GM19438 (cell line): ENCODE results near the gene PXDN.

Source experiments
- ATAC-seq: cut with Tn5 transposase; IDR thresholded peaks from one replicate; pipeline ENCODE4 v1.9.1; 2021; ENCODE audit warnings: low read depth; ENCODE audit not compliant: unreplicated experiment

PXDN gene

DNA sequence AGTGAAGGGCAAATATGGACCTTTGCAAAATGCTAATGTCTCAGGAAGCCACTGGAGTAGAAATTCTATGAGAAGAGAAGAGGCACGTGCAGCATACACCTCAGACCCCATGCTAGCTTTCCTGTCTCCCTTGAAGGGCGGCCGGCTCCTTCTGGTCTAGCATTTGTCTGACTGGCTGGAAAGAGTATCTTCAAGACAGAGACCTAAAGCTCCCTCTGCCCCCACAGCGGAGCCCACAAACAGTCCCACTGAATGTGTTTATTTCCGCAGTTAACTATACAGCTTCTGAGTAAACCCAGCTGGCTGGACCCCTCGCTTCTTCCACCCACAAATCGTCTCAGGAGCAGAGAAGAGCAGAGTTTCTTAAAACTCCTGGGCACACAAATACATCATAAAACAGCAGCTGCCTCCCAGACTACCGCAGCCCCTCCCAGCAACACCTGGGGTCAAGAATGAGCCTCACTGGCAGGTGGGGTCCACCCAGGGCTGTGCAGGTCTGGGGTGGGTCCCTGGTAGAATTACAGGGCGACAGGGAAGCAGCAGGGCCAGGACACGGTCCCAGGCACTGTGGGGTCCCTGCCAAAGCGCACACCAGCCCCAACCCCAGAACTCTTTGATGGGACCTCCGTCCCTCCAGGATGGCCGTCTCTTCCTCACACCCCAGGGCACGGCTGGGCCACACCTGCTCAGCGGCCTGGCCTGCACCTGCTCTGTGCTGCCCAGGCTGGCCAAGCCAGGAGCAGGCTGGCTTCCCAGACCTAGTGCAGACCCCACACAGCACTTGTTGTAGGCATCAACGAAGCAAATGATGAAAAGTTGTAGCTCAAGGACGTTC lies 103.8 kb downstream of the PXDN start:
- no peak for ATAC-seq

DNA sequence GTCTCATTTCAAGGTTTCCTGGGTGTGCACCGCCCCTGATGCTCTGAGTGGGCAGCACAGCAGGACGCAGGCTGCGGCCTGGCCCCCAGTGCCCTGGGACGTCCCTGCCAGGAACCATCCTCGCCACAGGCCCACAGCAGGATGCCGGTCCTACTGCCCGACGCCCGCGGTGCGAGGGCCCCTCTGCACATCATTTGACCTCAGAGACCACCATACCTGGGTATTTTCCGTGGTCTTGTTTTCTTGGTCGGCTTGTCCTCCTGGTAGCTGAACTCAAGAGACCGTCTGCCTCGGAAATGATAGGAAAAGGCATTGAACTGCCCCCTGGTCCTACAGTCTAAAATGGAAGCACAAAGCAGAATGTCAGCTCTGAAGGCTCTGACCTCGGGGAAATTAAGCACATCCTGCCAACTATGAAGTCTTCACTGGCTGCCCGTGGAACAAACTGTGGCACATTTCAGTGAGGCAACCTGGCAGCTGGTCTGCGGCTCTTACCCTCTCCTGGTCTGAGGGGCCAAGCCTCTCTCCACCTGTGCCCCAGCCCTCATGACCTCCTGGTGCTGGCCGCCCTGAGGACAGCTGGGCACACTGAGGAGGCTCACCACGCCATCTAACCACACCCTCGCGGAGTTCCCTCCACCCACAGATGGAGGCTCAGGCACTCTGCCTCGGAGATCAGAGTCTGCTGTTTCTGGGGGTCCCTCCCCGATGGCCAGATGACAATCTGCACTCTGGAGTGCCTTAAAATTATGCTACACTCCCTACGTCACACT lies 105.0 kb downstream of the PXDN start:
- ATAC-seq: no peak

DNA sequence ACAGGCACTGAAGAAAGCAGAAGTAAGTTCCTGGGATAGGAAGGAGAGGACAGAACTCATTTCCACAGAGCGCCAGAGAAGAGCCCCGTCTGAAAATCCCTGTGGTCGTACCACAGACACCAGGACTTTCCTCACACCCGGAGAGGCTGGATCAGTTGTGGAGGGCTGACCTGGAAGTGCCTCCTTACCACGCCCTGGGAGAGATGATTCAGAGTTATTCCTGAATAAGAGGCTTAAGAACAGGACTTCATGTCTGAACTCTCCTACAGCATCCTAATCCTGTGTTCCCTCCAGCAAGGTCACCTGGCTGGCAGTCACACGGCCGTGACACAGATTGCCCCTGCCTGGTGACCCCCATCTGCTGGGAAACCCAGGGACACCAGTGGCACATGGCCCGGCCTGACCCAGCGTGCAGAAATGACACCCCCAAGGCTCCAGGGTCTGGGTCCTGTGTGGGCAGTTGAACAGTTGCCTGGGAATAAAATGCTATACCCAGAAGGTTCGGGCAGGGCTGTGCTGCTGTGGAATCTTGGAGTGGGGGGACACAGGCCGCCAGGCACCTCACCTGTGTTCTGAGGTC lies 105.9 kb downstream of the PXDN start:
- no peak for ATAC-seq

DNA sequence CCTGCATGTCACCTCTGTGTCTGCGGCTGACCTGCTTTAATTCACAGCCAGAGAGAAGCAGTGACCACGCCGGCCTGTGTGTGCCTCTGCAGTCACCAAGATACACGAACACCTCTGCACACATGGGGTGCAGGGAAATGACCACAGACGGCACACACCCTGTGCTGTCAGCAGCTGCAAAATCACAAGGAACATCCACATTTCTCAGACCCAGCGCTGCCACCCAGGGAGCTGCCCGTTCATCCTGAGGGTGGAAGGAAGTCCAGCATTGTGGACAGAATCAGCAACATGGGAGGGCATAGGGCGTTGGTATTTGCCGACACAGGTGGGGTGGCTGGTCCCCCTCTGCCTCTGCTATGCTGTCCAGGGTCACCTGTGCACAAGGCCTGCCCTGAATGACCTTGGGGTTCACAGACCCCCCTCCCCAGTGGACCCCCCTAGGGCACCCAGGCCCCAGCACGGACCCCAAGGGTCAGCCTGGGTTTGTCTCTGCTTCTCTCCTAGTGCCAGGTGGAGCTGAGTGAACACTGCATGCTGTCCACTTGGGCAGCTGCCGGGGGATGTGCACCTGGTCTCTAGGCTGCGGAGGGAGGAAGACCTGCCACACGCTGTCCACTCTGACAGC lies 107.4 kb downstream of the PXDN start:
- no peak for ATAC-seq

DNA sequence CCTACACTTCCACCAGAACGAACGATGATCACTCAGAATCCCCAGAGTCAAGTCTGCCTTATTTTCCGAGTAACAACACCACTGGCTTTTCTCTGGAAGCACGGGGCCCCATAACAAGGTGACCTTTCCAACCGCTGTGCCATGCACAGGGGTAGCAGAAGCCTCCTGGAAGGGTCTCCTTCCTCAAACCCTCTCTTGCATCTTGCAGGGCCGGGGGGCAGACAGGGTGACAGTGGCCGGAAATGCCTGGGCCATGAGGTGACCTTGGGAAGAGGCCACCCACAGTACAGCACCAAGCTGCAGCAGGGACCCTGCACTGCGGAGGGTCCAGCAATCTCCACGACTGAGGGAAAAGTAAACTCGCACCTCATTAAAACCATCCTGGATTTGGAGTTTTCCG lies 108.5 kb downstream of the PXDN start:
- no peak for ATAC-seq

DNA sequence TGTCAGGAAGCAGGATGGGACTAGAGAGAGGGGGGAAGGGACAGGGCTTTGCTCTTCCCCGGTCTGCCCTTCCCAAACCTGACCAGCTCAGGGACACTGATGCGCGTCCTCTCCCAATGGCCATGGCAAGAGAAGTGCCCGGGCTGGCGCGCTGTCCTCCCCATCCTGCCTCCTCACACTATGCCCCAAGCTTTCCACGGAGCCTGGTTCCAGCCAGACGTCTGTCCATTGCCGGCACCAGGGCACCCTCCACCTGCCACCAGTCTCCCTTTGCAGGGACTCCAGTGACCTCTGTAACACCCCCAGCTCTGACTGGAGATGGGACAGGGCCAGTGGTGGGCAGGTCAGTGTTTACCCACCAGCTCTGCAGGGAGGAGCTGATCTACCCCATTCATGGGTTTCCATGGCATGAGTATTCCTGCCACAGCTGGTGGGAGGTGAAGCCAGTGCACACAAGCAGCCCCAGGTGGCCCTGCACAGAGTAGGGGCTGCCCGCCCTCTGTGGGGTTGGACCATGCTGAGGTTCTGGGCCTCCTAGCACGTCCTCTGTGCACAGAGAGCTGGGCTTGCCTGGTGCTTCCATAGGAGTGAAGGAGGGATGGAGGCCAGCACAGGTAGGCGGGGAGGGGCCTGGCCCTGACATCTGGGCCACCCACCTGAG lies 109.5 kb downstream of the PXDN start:
- ATAC-seq: no peak

DNA sequence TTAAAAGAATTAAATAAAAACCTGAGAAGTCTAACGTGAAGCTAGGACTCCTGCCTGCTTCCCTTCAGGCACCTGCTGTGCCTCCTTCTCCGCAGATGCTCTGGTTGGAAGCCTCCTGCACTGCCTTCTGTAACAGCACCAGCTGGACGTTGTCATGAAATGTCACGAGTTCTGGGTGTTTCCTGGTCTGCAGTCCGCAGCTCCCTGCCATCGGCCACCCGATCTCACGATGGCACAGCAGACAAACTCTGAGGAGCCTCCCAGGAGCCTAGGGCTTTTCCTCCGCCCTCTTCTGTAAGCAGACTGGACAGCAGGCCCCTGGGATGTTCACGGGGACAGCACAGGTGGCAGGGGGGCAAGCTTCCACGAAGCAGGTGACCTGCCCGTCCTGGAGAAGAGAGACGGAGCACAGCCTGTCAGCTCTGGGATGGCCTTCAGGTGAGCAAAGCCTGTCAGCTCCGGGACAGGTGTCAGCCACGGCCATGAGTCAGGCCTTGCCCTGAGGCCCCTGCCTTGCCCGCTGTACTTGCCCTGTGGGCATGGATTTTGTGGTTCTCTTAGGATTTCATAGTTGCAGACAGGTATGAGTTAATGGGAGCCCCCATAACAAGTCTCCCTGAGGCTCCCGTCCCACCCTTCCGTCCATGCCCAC lies 110.3 kb downstream of the PXDN start:
- ATAC-seq: no peak

DNA sequence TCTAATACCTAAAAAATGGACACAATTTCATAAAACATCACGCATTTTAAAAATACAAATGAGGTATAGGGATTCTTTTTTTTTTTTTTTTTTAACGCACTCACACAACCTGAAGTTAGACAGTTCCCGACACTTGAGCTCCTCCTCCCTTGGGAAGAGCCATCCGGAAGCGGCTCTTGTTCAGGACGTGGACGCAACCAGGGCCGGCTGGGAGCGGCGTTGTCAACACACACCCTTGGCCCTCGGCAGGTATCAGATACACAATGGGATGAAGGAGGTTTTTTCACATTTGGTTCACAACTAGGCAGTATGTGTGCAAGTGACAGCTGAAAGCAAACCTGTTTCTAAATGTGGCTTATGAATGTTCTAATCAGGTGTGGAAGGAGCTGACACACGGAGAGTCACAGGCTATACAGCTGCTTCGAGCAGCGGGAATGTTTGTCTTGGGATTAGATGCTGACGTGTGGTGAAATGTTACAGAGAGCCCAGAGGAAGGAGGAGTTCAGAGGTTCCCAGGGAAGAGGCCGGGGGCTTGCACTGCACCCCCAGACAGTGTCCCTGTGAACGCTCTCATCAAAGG lies 111.1 kb downstream of the PXDN start:
- ATAC-seq: no peak

DNA sequence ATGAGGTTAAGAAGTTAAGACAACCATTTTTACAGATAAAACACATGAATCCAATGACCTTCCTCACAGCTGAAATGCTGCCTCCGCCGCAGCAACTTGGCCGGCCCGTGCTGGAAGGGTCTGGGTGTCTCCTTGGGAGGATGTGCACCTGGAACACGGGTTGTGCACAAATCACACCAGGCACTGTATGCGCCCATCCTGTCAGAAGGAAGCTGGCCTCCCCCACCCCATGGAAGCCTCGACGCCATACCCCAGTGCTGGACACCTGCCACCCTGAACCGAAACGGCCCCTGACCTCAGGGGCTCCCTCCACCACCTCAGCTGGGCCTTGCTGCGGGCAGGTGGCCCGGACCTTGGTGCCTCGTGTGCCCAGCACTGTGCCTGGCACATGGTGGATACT lies 111.8 kb downstream of the PXDN start:
- no peak for ATAC-seq

DNA sequence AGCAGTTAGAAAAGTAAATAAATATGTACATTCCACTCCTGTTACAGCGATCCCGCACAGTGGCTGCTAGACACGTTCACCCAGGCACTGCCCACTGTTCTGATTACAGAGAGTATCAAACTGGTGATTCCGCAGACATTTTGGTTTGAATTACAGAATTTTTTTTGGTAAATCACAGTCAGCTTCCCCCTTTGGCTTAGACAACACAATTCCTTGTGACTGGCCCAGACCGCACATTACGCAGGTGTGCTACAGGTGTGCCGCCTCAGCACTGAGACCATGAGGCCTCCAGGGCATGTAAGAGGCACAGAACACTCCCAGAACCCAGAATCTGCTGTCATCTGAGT lies 112.3 kb downstream of the PXDN start:
- ATAC-seq: no peak

DNA sequence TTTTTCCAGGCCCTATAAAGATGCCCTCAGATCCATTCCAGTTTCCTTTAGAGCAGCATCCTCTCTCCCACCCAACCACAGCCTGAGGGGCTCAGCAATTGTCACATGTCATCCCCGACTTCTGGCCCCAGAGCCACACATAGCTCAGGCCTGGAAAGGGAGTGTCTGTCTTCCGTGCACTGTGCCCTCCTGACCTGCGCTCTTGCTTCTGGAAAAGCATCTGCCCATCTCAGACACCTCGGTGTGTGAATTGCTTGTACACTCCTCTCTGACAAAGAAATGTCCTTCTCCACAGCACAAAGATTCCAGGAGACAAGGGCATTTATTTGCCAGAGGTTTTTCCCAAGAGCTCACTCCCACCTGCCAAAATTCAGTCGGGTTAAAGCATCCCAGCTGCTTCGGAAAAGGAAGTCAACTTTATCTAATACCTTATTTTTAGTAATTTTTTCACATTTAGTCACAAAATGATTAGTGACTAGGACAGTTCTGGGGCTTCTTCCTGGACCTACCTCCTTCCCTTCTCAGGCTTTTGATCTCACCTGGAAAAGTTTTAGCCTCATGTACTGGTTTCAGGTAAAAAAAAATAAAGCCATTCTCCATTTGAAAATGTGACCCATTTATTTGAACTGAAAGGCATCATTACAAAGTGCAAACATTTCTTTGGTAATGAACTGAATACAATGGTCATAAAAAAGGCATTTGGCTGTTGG lies 112.9 kb downstream of the PXDN start:
- ATAC-seq: no peak

DNA sequence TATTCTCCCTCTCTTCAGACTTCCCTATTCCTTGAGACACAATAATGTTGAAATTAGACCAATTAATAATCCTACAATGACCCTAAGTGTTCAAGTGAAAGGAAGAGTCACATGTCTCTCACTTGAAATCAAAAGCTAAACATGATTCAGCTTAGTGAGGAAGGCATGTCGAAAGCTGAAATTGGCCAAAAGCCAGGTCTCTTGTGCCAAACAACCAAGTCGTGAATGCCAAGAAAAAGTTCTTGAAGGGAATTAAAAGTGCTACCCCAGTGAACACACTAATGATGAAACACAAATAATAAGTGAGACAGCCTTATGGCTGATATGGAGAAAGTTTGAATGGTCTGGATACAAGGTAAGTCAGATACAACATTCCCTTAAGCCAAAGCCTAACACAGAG lies 115.4 kb downstream of the PXDN start:
- ATAC-seq: no peak

DNA sequence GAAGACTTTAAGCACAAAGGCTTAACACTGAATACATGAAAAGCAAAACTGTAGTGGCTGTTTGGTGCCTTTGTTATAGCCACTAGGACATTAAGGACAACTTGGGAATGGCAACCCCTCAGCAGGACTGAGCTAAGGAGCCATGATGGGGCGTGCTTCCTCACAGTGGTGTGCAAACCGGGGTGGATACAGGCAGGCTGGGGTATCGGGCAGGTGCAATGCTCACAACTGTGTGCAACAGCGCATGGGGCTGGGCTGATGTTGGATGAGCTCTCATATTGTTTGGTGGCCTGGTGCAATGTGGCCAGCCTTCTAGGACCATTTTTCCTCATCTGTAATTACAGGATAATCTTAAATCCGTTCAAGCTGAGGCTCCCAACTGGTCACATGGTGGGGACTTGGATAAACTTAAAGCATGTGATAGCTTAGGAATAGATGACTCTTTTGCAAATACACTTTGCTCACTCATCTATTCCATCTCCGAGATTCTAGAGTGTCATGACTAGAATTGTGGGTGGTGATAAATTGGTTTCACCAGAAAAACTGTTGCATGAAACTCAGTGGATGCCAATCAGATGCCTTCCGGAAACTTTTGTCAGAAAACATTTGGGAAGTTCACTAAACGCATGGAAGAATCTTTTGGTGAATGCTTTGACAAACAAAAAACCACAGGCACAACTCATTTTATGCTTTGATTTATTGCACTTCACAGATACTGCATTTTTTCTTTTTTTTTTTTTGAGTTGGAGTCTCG lies 116.5 kb downstream of the PXDN start:
- no peak for ATAC-seq

DNA sequence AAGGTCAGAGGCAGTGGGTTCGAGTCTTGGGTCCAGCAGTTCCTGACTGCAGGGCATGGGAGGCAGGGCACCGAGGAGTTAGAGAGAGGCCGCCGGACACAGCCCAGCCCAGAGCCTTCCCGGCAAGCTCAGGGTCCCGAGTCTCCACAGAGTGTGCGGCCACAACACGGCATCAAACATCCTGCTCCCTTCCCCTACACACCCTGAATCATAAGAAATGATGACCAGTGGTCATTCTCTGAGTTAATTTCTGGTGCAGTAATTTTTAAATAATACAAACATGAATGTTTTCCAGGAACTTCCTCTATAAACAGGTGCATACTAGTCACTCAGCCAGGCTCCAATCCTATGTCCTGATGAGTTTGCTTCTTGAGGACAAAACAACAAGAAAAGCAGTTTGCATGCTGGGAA lies 118.0 kb downstream of the PXDN start:
- no peak for ATAC-seq

DNA sequence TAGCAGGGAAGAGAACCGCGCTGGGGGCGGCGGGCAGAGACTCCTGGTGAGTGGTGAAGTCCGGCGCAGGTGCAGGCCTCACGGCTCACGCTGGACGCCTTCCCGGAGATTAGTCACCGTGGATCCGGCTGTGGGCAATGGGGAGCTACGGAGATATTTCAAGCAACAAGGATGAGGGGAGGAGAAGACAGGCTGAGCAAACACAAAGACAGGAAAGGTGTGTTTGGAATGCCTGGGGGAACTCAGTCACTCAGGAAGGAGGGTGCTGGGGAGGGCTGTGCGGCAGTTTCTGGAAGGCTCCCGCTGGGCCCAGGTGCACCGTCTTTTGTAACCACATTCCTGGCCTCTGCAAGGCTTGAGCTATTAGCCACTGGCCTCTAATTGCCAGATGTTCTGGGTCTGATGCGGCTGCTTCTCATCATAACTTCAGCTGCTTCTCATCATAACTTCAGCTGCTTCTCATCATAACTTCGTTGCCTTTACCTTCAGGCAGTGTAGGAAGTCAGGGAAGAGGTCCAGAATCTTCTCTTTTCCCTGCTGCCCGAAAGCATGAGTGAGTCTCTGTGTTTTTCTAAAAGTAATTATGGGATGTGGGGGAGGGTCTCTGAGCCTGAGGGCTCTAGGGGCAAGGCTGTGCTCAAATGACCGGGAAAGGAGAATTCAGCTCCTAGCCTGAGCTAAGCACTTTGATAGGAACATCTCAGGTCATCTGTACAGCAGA lies 118.9 kb downstream of the PXDN start:
- no peak for ATAC-seq

DNA sequence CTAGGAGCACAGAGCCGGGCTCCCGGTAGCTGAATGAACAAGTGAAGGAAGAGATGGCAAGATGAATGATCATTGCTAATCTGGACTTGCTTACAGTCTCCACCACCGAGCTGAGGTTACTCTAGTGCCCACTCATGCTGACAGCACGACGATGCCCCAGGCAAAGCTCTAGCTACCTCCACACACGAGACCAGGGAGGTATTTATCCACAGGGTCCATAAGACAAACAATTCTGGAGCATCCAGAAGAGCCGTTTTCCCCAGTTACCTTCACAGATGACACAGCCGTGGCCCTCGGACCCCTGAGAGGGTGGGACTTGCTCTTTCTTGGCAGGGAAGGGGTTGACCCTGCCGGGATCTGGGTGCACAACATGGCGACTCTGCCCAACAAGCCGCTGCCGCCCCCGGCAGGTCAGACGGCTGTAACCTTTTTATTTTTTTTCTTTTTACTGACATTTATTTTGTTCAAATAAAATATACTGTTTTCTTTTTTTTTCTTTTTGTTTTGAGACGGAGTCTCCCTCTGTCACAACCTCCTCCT lies 120.3 kb downstream of the PXDN start:
- no peak for ATAC-seq

DNA sequence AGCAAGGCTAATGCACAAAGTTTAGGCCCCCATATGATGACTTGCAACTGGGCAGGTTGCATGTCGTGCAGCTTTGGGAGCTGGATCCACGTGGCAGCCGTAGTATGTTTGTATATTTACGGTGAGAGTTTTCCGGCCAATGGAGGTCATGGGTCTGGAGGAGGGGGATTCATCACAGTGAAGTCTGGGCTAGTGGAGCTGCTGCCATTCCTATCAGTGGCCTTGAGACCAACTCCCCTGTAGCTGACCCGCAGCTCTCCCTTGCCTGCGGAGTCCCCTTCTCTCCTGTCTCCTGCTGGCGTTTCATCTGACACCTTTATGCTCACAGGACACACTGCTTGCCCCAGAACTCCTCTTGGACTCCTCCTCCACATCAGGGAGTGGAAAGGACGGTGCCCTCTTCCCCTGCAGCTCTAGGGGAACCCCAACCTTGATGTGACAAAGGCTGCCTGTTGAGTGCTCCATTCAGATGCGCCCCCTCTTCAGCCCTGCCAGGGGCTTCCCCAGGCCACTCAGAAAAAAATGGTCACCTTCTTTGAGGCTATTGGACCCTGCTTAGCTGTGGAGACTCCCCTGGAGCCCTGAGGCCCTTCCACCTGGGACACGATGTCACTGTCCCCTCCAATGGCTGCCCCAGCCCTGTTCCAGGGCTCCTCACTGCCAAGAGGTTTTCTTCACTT lies 121.7 kb downstream of the PXDN start:
- no peak for ATAC-seq
